ENCODE measurements around the gene CENPP.

CENPP gene

DNA sequence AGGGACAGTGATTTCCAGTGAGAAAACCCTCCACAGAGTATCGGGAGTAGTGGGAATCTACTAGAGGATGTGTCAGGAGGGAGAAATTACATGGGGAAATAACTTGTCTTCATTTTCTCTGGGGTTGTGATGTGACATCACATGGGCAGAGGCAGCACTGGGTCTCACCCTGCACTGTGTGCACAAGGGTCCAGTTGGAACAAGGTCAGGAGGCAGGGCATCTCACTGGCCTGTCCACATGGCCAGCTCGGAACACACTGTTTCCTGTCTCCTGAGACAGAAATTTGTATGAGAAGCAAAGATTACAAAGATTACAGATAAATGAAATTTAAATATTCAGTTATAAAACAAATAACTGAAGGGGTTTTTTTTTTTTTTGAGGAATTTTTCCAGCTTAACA is 272.6 kb downstream of the CENPP start:
- no peak for DNase-seq (ENCODE audit: low read depth)

DNA sequence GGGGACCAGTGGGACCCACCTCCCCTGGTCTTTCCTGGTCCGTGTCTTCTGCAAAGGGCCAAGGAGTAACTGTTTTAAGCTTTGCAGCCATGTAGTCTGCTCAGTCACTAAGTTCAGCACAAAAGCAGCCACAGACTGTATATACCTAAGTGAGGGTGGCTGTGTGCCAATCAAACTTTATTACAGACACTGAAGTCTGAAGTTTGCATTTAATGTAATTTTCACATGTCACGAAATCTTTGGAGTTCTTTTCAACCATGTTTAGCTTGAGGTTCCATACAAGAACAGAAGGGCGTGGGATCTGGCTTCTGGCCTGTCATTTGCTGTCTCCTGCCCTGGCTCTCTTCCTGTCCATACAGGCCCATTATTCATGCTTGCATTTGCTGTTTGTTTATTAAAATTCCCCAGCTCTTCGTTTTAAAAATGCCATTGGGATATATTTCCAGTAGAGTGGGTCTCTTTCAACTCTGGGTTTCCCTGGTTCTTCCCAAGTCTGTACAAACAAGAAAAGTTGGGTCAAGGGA is 274.2 kb downstream of the CENPP start:
- DNase-seq (ENCODE audit: low read depth) = no peak

GRCh38 chr9:92600462-92601261 is 274.9 kb downstream of the CENPP start:
- DNase-seq (ENCODE audit: low read depth) = no peak

DNA sequence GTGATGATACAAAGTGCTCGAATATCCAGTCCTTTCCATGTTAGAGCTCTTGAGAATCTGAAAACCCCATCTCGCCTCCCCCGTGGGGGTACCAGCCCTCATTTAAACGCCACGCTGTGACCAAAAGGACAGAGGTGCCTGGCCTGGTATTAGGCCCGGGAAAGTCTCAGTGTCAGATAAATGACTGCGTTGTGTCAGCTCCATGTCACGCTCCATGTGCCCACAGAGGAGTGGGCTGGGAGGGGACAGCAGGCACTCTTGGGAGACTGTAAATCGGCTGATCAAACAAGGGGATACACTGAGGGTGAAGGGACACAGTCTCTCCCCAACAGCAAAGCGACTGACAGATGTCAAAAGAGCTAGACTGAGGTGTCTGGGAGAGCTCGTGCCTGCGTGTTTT is 275.7 kb downstream of the CENPP start:
- DNase-seq (ENCODE audit: low read depth) = no peak

- no peak for DNase-seq (ENCODE audit: low read depth)
Observed at GRCh38 chr9:92602413-92602812, 276.7 kb downstream of the CENPP start.

GRCh38 chr9:92603100-92603499 is 277.3 kb downstream of the CENPP start:
- DNase-seq (ENCODE audit: low read depth) = no peak

DNA sequence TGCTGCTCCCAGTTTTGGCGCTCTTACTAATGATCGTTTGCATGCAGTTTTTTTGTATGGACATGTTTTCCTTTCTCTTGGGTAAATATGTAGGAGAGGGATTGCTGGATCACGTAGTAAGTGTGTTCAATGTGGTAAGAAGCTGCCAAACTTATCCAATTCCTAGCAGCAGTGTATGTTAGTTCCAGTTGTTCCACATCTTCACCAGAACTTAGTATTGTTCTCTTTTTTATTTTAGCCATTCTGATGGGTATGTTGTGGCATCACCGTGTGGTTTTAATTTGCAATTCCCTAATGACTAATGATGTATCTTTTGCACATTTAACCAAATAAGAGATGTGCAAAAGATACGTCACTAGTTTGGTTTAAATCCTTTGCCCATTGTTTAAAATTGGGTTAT is 278.2 kb downstream of the CENPP start:
- DNase-seq (ENCODE audit: low read depth) = no peak

DNA sequence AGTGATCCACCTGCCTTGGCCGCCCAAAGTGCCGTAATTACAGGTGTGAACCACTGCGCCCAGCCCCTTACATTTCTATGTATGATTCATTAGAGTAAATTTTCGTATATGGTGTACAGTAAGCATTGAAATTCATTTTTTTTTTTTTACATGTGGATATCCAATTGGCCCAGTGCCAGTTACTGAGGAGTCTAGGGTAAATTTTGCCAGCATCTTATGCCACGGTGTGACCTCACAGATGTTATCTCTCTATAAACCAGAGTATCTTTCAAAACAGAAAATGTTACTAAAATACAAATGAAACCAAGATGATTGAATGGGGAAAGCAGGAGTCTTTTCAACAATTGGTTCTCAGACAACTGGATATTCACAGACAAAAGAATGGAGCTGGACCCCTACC is 279.5 kb downstream of the CENPP start:
- no peak for DNase-seq (ENCODE audit: low read depth)

DNA sequence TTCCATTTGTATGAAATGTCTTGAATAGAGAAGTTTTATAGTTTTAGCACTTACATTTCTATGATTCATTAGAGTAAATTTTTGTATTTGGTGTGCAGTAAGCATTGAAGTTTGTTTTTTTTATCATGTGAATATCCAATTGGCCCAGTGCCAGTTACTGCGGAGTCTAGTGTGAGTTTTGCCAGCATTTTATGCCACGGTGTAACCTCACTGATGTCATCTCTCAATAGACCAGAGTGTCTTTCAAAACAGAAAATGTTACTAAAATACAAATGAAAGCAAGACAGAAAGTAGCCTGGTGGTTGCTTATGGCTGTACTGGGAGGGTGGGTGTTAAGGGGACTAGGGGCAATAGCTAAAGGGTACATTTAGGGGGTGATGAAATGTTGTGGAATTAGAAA is 281.3 kb downstream of the CENPP start:
- DNase-seq (ENCODE audit: low read depth) = no peak

- no peak for DNase-seq (ENCODE audit: low read depth)
Observed at GRCh38 chr9:92607773-92608172, 282.0 kb downstream of the CENPP start.

DNA sequence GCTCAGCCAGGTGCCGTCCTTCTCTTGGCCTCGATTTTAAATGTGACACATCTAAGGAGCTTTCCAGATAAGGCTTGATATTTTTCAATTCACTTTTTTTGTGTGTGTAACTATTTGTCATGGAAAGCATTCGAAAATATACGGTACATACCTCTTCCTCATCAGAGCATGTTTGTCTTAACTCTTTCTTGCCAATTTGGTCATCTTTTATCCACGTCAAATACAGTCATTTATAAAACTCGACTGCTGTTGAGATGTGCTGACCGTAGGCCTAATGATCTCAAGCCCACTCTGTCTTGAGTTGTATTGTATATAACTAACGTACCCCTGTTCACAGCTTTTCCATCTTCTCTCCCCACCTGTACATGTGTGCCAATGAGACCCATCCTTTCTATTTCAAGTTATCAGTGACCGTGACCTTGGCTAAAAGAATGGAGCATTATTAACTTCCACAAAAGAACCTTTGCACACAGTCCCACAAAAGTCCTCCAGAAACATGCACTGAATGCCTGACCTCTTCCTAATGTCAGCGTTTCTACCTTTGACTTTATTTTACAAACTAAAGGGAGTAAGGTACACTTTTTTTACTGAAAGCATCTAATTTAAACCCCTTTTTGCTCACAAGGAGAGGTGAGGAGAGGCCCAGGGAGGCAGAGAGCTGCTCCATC is 282.6 kb downstream of the CENPP start:
- no peak for DNase-seq (ENCODE audit: low read depth)

DNA sequence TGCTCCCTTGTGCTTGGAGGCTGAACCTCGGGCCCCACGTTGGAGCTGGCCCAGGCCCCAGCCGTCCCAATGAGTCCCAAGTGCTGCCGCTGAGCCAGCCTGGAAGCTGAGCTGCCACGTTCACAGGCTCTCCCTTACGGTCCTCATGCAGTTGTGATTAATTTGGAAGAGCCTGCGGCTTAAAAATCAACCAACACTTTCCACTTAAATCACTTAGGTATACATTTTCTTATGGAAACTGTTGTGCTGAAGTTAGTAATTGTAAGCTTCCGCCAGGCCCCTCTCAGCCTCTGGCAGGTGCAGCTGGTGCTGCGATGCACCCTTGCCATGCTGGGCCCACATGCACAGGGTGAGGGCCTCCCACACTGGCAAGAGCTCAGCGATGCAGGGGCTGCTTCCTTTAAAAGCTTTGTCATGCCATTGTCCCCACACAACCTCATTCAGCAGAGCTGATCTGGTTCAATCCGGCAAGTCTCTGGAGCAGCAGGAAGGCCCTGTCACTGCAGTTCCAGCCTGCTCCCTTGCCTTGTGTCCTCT is 283.2 kb downstream of the CENPP start:
- no peak for DNase-seq (ENCODE audit: low read depth)

DNA sequence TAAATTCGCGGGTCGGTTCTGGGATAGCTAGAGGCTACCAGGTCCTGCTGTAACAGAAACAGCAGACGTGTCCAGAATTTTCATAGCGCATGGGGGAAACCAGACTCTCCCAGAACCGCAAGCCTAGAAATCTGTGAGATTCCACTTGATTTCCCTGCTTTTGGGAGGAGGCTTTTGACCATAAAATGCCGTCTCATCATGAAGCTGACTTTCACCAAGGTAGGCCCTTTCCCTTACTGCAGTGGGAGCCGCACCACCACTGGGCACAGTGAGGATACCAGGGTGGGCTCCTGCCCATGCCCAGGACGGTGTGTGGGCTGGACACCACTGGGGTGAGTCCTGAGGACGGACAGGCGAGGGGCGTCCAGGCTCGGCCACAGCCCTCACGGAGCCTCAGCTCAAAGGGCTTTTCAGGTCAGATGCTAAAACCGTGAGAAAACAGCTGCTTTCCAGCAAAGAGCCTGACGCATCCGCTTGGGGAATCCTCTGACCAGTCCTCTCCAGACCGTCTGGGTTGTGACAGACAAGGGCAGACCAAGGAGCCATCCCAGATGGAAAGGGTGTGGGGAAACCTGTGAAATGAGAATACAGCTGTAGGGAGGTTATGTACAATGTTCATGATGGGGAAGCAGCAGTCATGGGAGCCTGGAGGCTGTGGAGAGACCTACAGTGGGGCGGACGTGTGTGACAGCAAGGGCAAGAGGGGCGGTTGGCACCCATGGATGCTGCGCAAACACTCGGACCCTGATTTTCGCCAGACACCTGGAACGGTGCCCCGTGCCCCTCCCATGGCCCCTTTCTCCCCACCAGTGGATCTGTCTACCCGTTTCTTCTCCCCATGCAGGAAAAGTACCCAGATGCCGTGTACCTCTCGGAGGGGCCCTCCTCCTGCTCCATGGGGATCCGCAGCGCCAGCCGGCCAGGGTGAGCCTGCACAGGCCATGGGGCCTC is 285.0 kb downstream of the CENPP start:
- no peak for DNase-seq (ENCODE audit: low read depth)

- no peak for DNase-seq (ENCODE audit: low read depth)
Observed at GRCh38 chr9:92611621-92612285, 286.0 kb downstream of the CENPP start.

DNA sequence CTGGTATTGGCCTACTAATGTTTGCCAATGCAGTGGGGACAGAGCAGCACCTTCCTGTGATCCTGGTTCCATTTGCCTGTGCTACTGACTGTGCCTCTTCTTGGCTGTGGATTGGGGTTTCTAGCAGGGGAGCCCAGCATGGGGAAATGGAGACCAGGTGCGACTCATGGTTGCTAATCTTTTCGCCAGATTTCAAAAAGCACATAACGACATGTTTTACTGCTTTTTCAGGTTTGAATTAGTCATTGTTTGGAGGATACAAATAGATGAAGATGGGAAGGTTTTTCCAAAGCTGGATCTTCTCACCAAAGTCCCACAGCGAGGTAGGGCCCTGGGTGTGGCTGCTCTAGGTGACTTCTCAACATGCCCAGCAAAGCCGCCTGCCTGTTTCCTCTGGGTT is 286.5 kb downstream of the CENPP start:
- DNase-seq (ENCODE audit: low read depth) = no peak

- no peak for DNase-seq (ENCODE audit: low read depth)
Observed at GRCh38 chr9:92612816-92613215, 287.1 kb downstream of the CENPP start.

- no peak for DNase-seq (ENCODE audit: low read depth)
Observed at GRCh38 chr9:92613268-92614122, 287.7 kb downstream of the CENPP start.

- no peak for DNase-seq (ENCODE audit: low read depth)
Observed at GRCh38 chr9:92614123-92614510, 288.4 kb downstream of the CENPP start.

DNA sequence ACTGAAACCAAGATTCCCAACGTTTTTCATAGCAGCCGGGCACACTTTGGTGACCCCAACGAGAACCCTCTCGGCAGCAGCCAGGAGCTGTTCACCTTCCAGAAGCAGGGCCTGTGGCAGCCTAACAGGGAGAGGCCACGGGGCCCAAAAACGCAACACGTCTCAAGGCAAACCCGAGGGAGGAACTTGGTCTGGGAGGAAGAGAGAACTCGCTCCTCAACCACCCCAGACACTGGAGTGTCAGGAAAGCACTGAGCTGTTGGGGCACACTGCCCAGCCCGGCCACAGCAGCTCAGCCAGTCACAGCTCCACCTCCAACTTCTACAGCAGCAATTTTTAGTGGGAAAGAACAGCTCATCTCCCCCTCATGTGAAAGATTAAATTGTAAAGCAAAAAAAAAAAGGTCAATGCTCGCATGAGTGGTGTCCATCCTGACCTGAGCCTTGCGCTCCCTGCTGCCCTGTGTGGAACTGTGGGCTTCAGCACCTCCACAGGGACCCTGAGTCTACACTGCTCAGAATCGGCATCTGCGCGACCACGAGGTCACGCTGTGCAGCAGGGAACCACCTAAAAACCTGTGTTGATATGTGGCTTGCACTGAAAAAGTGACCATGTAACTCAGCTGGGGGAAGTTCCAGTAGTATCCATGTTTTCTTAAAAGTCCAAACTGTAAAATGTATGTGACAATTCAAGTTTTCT is 289.2 kb downstream of the CENPP start:
- no peak for DNase-seq (ENCODE audit: low read depth)

- DNase-seq (ENCODE audit: low read depth) = no peak
Observed at GRCh38 chr9:92615790-92616189, 290.0 kb downstream of the CENPP start.

All from stimulated activated CD8-positive, alpha-beta memory T cell treated with anti-CD3 and anti-CD28 coated beads, Interleukin-15, amount 100 ng/mL, for 1 hour (primary cell).